IMR-90 (cell line): ENCODE results near the gene UPK1A. TPM values are rescaled to one million over a fixed set of nuclear protein-coding genes. Genes with fewer than 3 reads are reported as not detected.

Source experiments
- ATAC-seq: fragments of 200-7000 bp; cut with Tn5 transposase; 2 replicates; pipeline ENCODE4 v1.9.1; 2020; ENCODE audit warnings: low read depth, mild to moderate bottlenecking, moderate library complexity
- Bru-seq: library from RNA; stranded (reverse); fragments of 400-500 nt; gene quantifications from one replicate; lab custom pipeline; 2021; lab: Mats Ljungman, UMichigan
- BruChase-seq, 2 experiments: library from RNA; stranded (reverse); fragments of 400-500 nt; gene quantifications; one replicate each; lab custom pipeline; 2021; lab: Mats Ljungman, UMichigan
- BruUV-seq: library from RNA; stranded (reverse); fragments of 400-500 nt; replicated peaks from 2 replicates; lab custom pipeline; 2021; lab: Mats Ljungman, UMichigan
- CTCF ChIA-PET: fragments of 300-600 bp; formaldehyde crosslinking; extraction: SDS; loops from one replicate; lab custom pipeline; 2021; ENCODE audit warnings: antibody characterized with exemption; lab: Yijun Ruan, JAX
- POLR2A ChIA-PET: fragments of 300-600 bp; sonication (Branson Sonifier 250); formaldehyde crosslinking; loops from one replicate; lab custom pipeline; 2022; ENCODE audit warnings: antibody characterized with exemption; ENCODE audit not compliant: unreplicated experiment; lab: Charles Lee
- DNase-seq: peaks from one replicate; pipeline ENCODE4 v3.0.0; 2013
- H2AFZ ChIP-seq: replicated peaks from 2 replicates; pipeline ENCODE3; 2013; ENCODE audit warnings: low read length, mild to moderate bottlenecking; ENCODE audit not compliant: poor library complexity
- H2AK5ac ChIP-seq: 2 replicates; pipeline ENCODE4 v1.6.1; 2013; ENCODE audit warnings: low read depth, low read length, inconsistent platforms
- H2AK9ac ChIP-seq: replicated peaks from 2 replicates; pipeline ENCODE3; 2013; ENCODE audit warnings: mild to moderate bottlenecking, low read depth, low read length, moderate library complexity; ENCODE audit not compliant: poor library complexity
- H2BK120ac ChIP-seq: 2 replicates; pipeline ENCODE4 v1.6.1; 2013; ENCODE audit warnings: low read depth, low read length, inconsistent platforms
- H2BK15ac ChIP-seq: 3 replicates; pipeline ENCODE4 v1.6.1; 2013; ENCODE audit warnings: low read depth, low read length, inconsistent platforms
- H2BK20ac ChIP-seq: 2 replicates; pipeline ENCODE4 v1.6.1; 2013; ENCODE audit warnings: low read depth, mild to moderate bottlenecking, inconsistent platforms, low read length, moderate library complexity
- H2BK5ac ChIP-seq: 2 replicates; pipeline ENCODE4 v1.6.1; 2013; ENCODE audit warnings: mild to moderate bottlenecking, low read depth, low read length, inconsistent platforms; ENCODE audit not compliant: poor library complexity, severe bottlenecking
- H3K14ac ChIP-seq: replicated peaks from 2 replicates; pipeline ENCODE4 v1.6.1; 2013; ENCODE audit warnings: low read depth, low read length, inconsistent platforms
- H3K18ac ChIP-seq: 2 replicates; pipeline ENCODE4 v1.6.1; 2013; ENCODE audit warnings: low read depth, low read length, control low read depth
- H3K23ac ChIP-seq: 2 replicates; pipeline ENCODE4 v1.6.1; 2013; ENCODE audit warnings: low read depth, low read length, inconsistent platforms
- H3K27ac ChIP-seq: 2 replicates; pipeline ENCODE4 v1.5.1; 2013; ENCODE audit warnings: mild to moderate bottlenecking, control low read depth, low read length; ENCODE audit not compliant: insufficient read depth
- H3K27me3 ChIP-seq: 2 replicates; pipeline ENCODE4 v1.6.1; 2013; ENCODE audit warnings: low read length; ENCODE audit not compliant: control insufficient read depth, insufficient read depth
- H3K36me3 ChIP-seq: 2 replicates; pipeline ENCODE4 v1.6.1; 2013; ENCODE audit warnings: low read length, mixed read lengths; ENCODE audit not compliant: control insufficient read depth, insufficient read depth
- H3K4ac ChIP-seq: 2 replicates; pipeline ENCODE4 v1.6.1; 2013; ENCODE audit warnings: low read depth, low read length, inconsistent platforms
- H3K4me1 ChIP-seq: 2 replicates; pipeline ENCODE4 v1.6.1; 2013; ENCODE audit warnings: low read length, mixed read lengths; ENCODE audit not compliant: control insufficient read depth, insufficient read depth
- H3K4me2 ChIP-seq: 2 replicates; pipeline ENCODE4 v1.6.1; 2013; ENCODE audit warnings: low read depth, mild to moderate bottlenecking, control low read depth, low read length, moderate library complexity
- H3K4me3 ChIP-seq: 2 replicates; pipeline ENCODE4 v1.5.1; 2013; ENCODE audit warnings: low read depth, mild to moderate bottlenecking, control low read depth, low read length, moderate library complexity; ENCODE audit not compliant: insufficient read depth
- H3K56ac ChIP-seq: 2 replicates; pipeline ENCODE4 v1.6.1; 2013; ENCODE audit warnings: low read length, inconsistent platforms; ENCODE audit not compliant: insufficient read depth; ENCODE audit errors: extremely low read depth
- H3K79me1 ChIP-seq, 2 experiments: 2 replicates each; pipeline ENCODE4 v1.6.1; 2013; ENCODE audit warnings: low read length in 2 of 2, inconsistent platforms in 1 of 2, low read depth in 1 of 2
- H3K9ac ChIP-seq: 2 replicates; pipeline ENCODE4 v1.6.1; 2013; ENCODE audit warnings: low read depth, low read length, control low read depth
- H3K9me1 ChIP-seq: 2 replicates; pipeline ENCODE4 v1.6.1; 2013; ENCODE audit warnings: low read length, inconsistent platforms; ENCODE audit not compliant: insufficient read depth
- H3K9me3 ChIP-seq: 2 replicates; pipeline ENCODE4 v1.6.1; 2013; ENCODE audit warnings: low read length; ENCODE audit not compliant: control insufficient read depth, insufficient read depth
- H4K20me1 ChIP-seq: 2 replicates; pipeline ENCODE4 v1.6.1; 2013; ENCODE audit warnings: low read length, inconsistent platforms; ENCODE audit not compliant: insufficient read depth
- H4K5ac ChIP-seq: 2 replicates; pipeline ENCODE4 v1.6.1; 2013; ENCODE audit warnings: mild to moderate bottlenecking, low read depth, low read length, control low read depth
- H4K8ac ChIP-seq, 2 experiments: 2 replicates each; pipeline ENCODE4 v1.6.1; 2013; ENCODE audit warnings: low read depth in 2 of 2, low read length in 2 of 2, control low read depth in 1 of 2, inconsistent platforms in 1 of 2
- H4K91ac ChIP-seq: 2 replicates; pipeline ENCODE4 v1.6.1; 2013; ENCODE audit warnings: low read depth, low read length, inconsistent platforms; ENCODE audit not compliant: insufficient read depth
- BHLHE40 ChIP-seq: fragments of 150-350 bp; IDR thresholded peaks from 2 replicates; pipeline ENCODE4 v1.6.1; 2016; ENCODE audit warnings: mild to moderate bottlenecking, low read depth, low read length
- CEBPB ChIP-seq: IDR thresholded peaks from 2 replicates; pipeline ENCODE4 v1.6.1; 2012; ENCODE audit warnings: low read depth, low read length, improper control_type of control experiment
- CHD1 ChIP-seq: IDR thresholded peaks from 2 replicates; pipeline ENCODE4 v1.6.1; 2012; ENCODE audit warnings: low read depth, low read length, improper control_type of control experiment
- FOS ChIP-seq: fragments of 150-350 bp; IDR thresholded peaks from 2 replicates; pipeline ENCODE4 v1.6.1; 2016; ENCODE audit warnings: low read depth, low read length
- MAFK ChIP-seq: IDR thresholded peaks from 2 replicates; pipeline ENCODE4 v1.6.1; 2012; ENCODE audit warnings: low read depth, low read length, improper control_type of control experiment
- MXI1 ChIP-seq: IDR thresholded peaks from 2 replicates; pipeline ENCODE4 v1.6.1; 2012; ENCODE audit warnings: low read depth, mild to moderate bottlenecking, low read length, moderate library complexity, borderline replicate concordance
- NFE2L2 ChIP-seq: fragments of 150-350 bp; IDR thresholded peaks from 2 replicates; pipeline ENCODE4 v1.6.1; 2016; ENCODE audit warnings: low read depth, mild to moderate bottlenecking, low read length
- RAD21 ChIP-seq: IDR thresholded peaks from 2 replicates; pipeline ENCODE4 v1.6.1; 2012; ENCODE audit warnings: low read length, improper control_type of control experiment
- RCOR1 ChIP-seq: IDR thresholded peaks from 2 replicates; pipeline ENCODE4 v1.6.1; 2012; ENCODE audit warnings: mild to moderate bottlenecking, low read length, improper control_type of control experiment; ENCODE audit not compliant: insufficient replicate concordance
- SMC3 ChIP-seq: fragments of 150-350 bp; IDR thresholded peaks from 2 replicates; pipeline ENCODE4 v1.6.1; 2016; ENCODE audit warnings: low read depth, mild to moderate bottlenecking, antibody characterized with exemption, low read length, moderate library complexity
- WGBS, 2 experiments: methylation state at CpG; one replicate each; pipeline versions ENCODE4 v1.1.5 to v1.1.7; 2013; ENCODE audit warnings: missing lambda C conversion rate in 2 of 2; ENCODE audit not compliant: insufficient read length in 1 of 2; ENCODE audit errors: extremely low coverage in 2 of 2; 5-methylcytosine and 5-hydroxymethylcytosine counted together
- dilution Hi-C: fragments of 300-500 bp; cut with HindIII; formaldehyde crosslinking; loops from one replicate; pipeline ENCODE4 v1.14.3; 2018; ENCODE audit warnings: low sequenced_read_pairs; ENCODE audit not compliant: unreplicated experiment
- in situ Hi-C: fragments of 300-500 bp; cut with MboI; formaldehyde crosslinking; loops from 3 replicates; pipeline ENCODE4 v1.14.3; 2019; ENCODE audit warnings: low sequenced_read_pairs, inconsistent platforms, mixed read lengths
- intact Hi-C: fragments of 100-400 bp; cut with micrococcal nuclease; formaldehyde crosslinking; loops from 2 replicates; pipeline ENCODE4 v1.10.0; 2022
- long read RNA-seq: library from polyadenylated mRNA; unstranded; transcript quantifications from one replicate; pipeline ENCODE4 v2.0.0, GENCODE V29; 2021; ENCODE audit not compliant: unreplicated experiment
- polyA plus RNA-seq, 3 experiments: library from polyadenylated mRNA; depleted of rRNA; stranded (reverse); fragments of >200 nt; gene quantifications; 2 replicates each; pipeline ENCODE4 v1.2.3, GENCODE V29; 2012; ENCODE audit warnings: low replicate concordance in 1 of 3
- total RNA-seq: library from RNA; depleted of rRNA; stranded (reverse); fragments of >200 nt; gene quantifications from 2 replicates; pipeline ENCODE4 v1.2.3, GENCODE V29; 2012; rRNA removed
- TF ChIP-seq, protein P1 (sequence below): fragments of 150-350 bp; IDR thresholded peaks from 2 replicates; pipeline ENCODE4 v1.6.1; 2017; ENCODE audit warnings: mild to moderate bottlenecking, antibody characterized with exemption, low read length, low read depth
- TF ChIP-seq, protein P2 (sequence below): fragments of 150-350 bp; IDR thresholded peaks from 2 replicates; pipeline ENCODE4 v1.6.1; 2016; ENCODE audit warnings: low read depth, mild to moderate bottlenecking, low read length, moderate library complexity, borderline replicate concordance
- TF ChIP-seq, protein P3 (sequence below): conservative IDR thresholded peaks from 2 replicates; pipeline ENCODE4 v1.5.1; 2012; ENCODE audit warnings: mild to moderate bottlenecking, low read depth, low read length, improper control_type of control experiment

Gene UPK1A
- not detected in 2 replicates for total RNA-seq
- 0.20 and 0.21 TPM in 2 replicates for polyA plus RNA-seq (2012; rRNA removed)
- polyA plus RNA-seq (2012; cell fraction: cytosol; rRNA removed) = 0.14 TPM in 1 of 2 replicates, not detected in the other
- polyA plus RNA-seq (2012; cell fraction: nucleus; rRNA removed; ENCODE audit: low replicate concordance) = 0.14 and 0.18 TPM in 2 replicates
- Bru-seq, nascent RNA = percentile 26 among the genes with signal in this experiment
- percentile 35 among the genes with signal in this experiment for BruChase-seq, experiment 1, labeled RNA remaining after a 6-hour chase
- percentile 33 among the genes with signal in this experiment for BruChase-seq, experiment 2, labeled RNA remaining after a 2-hour chase
- long read RNA-seq = 0 reads

DNA sequence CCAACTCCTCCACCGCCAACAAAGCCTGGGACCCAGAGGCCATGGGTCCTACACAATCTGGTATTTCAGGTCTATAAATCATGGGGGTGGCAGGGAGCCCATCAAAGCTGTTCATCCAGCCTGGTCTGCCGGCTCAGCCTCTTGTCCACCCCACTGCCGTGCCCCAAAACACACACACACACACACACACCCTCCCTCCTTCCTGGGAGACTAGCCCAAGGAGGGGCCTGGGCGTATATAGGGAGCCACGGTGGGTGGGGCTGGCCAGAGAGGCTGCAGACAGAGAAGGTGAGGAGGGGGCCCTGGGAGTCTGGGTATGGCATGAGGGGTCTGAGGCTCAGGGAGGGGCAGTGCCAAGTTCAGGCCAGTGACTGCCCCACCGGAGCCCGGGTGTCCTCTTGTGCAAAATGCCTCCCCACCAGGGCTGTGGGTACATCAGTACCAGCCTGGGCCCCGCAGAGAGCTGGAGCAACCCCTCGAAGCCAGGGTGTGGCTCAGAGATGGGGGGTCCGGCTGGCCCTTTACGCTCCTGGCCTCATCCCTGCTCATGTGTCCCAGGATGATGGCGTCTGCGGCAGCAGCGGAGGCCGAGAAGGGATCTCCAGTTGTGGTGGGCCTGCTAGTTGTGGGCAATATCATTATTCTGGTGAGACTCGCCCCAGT, at the start of gene UPK1A:
TSS of gene UPK1A (plus strand) at position 267 of the 663 bp plus-strand sequence. CDS start at position 563, 296 bp downstream.
- intact Hi-C loops = no loop called here
- H2BK120ac ChIP-seq = no peak within 1 kb of the TSS
- TF ChIP-seq CEBPB = no peak
- TF ChIP-seq, protein P1, sequence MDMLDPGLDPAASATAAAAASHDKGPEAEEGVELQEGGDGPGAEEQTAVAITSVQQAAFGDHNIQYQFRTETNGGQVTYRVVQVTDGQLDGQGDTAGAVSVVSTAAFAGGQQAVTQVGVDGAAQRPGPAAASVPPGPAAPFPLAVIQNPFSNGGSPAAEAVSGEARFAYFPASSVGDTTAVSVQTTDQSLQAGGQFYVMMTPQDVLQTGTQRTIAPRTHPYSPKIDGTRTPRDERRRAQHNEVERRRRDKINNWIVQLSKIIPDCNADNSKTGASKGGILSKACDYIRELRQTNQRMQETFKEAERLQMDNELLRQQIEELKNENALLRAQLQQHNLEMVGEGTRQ = no peak
- no peak for TF ChIP-seq BHLHE40
- TF ChIP-seq, protein P2, sequence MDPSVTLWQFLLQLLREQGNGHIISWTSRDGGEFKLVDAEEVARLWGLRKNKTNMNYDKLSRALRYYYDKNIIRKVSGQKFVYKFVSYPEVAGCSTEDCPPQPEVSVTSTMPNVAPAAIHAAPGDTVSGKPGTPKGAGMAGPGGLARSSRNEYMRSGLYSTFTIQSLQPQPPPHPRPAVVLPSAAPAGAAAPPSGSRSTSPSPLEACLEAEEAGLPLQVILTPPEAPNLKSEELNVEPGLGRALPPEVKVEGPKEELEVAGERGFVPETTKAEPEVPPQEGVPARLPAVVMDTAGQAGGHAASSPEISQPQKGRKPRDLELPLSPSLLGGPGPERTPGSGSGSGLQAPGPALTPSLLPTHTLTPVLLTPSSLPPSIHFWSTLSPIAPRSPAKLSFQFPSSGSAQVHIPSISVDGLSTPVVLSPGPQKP = no peak
- no peak for TF ChIP-seq MXI1
- TF ChIP-seq SMC3 = no peak
- TF ChIP-seq RAD21 = no peak
- no peak for TF ChIP-seq CHD1
- TF ChIP-seq, protein P3, sequence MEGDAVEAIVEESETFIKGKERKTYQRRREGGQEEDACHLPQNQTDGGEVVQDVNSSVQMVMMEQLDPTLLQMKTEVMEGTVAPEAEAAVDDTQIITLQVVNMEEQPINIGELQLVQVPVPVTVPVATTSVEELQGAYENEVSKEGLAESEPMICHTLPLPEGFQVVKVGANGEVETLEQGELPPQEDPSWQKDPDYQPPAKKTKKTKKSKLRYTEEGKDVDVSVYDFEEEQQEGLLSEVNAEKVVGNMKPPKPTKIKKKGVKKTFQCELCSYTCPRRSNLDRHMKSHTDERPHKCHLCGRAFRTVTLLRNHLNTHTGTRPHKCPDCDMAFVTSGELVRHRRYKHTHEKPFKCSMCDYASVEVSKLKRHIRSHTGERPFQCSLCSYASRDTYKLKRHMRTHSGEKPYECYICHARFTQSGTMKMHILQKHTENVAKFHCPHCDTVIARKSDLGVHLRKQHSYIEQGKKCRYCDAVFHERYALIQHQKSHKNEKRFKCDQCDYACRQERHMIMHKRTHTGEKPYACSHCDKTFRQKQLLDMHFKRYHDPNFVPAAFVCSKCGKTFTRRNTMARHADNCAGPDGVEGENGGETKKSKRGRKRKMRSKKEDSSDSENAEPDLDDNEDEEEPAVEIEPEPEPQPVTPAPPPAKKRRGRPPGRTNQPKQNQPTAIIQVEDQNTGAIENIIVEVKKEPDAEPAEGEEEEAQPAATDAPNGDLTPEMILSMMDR = no peak
- TF ChIP-seq RCOR1 = no peak
- TF ChIP-seq MAFK = no peak
- TF ChIP-seq FOS = no peak
- TF ChIP-seq NFE2L2 = no peak

More for the DNA sequence above, at the start of gene UPK1A:
- Histone ChIP-seq H3K23ac (no peak within 1 kb of the TSS), H3K27ac (no peak within 1 kb of the TSS), H4K20me1 (0 out of 2 replicates have a peak, but pooled peaks cover 5% of the 10 kb centered on the region), H3K4me2 (no peak within 1 kb of the TSS), H3K9me3 (no peaks in the 10 kb centered on the region), H3K4me3 (no peak within 1 kb of the TSS), H3K27me3 (peaks cover 5% of the 10 kb centered on the region; the same call in 1 of the 2 replicates), H2AK5ac (no peak within 1 kb of the TSS), H3K4me1 (no peaks in the 10 kb centered on the region), H2BK20ac (no peak within 1 kb of the TSS), H2AK9ac (no peak within 1 kb of the TSS), H2BK5ac (no peak within 1 kb of the TSS), H2BK15ac (no peak within 1 kb of the TSS), H4K5ac (no peak within 1 kb of the TSS), H3K4ac (no peak within 1 kb of the TSS), H3K56ac (no peak within 1 kb of the TSS), H3K14ac (no peak within 1 kb of the TSS), H4K91ac (no peak within 1 kb of the TSS), H3K79me1 (peaks cover 0 to 2% of the 10 kb centered on the region in 2 experiments; a peak in 1 of 4 replicates), H3K9me1 (no peaks in the 10 kb centered on the region), H4K8ac (no peak within 1 kb of the TSS), H3K36me3 (peaks cover 16% of the 10 kb centered on the region), H3K18ac (no peak within 1 kb of the TSS), H3K9ac (no peak within 1 kb of the TSS), H2AFZ (no peak within 1 kb of the TSS)
- DNase-seq (no peak), ATAC-seq (peak; percentile 28; the same call in 1 of the 2 replicates)
- in situ Hi-C loops = no loop called here
- ChIA-PET POLR2A (no interaction called here), CTCF (no interaction called here)
- WGBS, 2 experiments = 83% methylated on average over 3 of the region's 16 CpGs; no CpG with 5 or more reads in 1 of the 2 experiments
- no TSS peak for BruUV-seq
- dilution Hi-C loops = no loop called here
